Fibroblast of pulmonary artery (primary cell): Measurements from ENCODE around the gene VTI1A.

Source experiments
- DNase-seq: peaks from one replicate; pipeline ENCODE4 v3.0.0-alpha.2; 2010; ENCODE audit warnings: low read depth
- H3K4me3 ChIP-seq: replicated peaks from 2 replicates; pipeline ENCODE4 v1.5.1; 2011; ENCODE audit warnings: low read depth, mild to moderate bottlenecking, control low read depth, low read length, moderate library complexity
- CTCF ChIP-seq: IDR thresholded peaks from 2 replicates; pipeline ENCODE4 v1.5.1; 2011; ENCODE audit warnings: mild to moderate bottlenecking, control low read depth, low read length, inconsistent platforms; ENCODE audit errors: missing control alignments

Gene VTI1A

GRCh38 chr10:112768121-112768520, 321.1 kb downstream of the VTI1A start:
- no peak overlapping the region for H3K4me3 ChIP-seq
- TF ChIP-seq CTCF = no peak
- DNase-seq = no peak

GRCh38 chr10:112769081-112769480, 322.1 kb downstream of the VTI1A start:
- no peak for DNase-seq
- H3K4me3 ChIP-seq = no peak overlapping the region
- no peak for TF ChIP-seq CTCF

GRCh38 chr10:112769611-112770370, 322.8 kb downstream of the VTI1A start:
- no peak for DNase-seq
- no peak for TF ChIP-seq CTCF
- H3K4me3 ChIP-seq = no peak overlapping the region

GRCh38 chr10:112771733-112772132, 324.7 kb downstream of the VTI1A start:
- no peak for DNase-seq
- TF ChIP-seq CTCF = no peak
- H3K4me3 ChIP-seq = no peak overlapping the region

- TF ChIP-seq CTCF = no peak
- H3K4me3 ChIP-seq = no peak overlapping the region
- DNase-seq = no peak
These were observed 326.8 kb downstream of the VTI1A start for GRCh38 chr10:112773783-112774182.

- H3K4me3 ChIP-seq = no peak overlapping the region
- DNase-seq = no peak
- no peak for TF ChIP-seq CTCF
These were observed 327.2 kb downstream of the VTI1A start for GRCh38 chr10:112774210-112774609.

- no peak for DNase-seq
- H3K4me3 ChIP-seq = no peak overlapping the region
- no peak for TF ChIP-seq CTCF
These were observed 327.8 kb downstream of the VTI1A start for GRCh38 chr10:112774798-112775197.
